Testis (tissue), 3 donors: ENCODE data around the gene XXYLT1. TPM values are rescaled to one million over a fixed set of nuclear protein-coding genes. Genes with fewer than 3 reads are reported as not detected.

Experiments used
- DNase-seq: peaks from one replicate; pipeline ENCODE4 v3.0.0-alpha.2; 2019
- H3K27ac ChIP-seq, 2 donors: fragments of 200-600 bp; sonication (generic); one replicate each; pipeline ENCODE4 v1.5.1; 2019
- H3K27me3 ChIP-seq: fragments of 200-600 bp; sonication (generic); one replicate; pipeline ENCODE4 v1.5.1; 2019
- H3K36me3 ChIP-seq: fragments of 200-600 bp; sonication (generic); one replicate; pipeline ENCODE4 v1.5.1; 2017; ENCODE audit warnings: low read depth; ENCODE audit errors: missing control alignments
- H3K4me1 ChIP-seq: fragments of 200-600 bp; sonication (generic); one replicate; pipeline ENCODE4 v1.5.1; 2019
- H3K4me3 ChIP-seq, 2 donors: fragments of 200-600 bp; sonication (generic); one replicate each; pipeline ENCODE4 v1.5.1; 2017 to 2019
- H3K9me3 ChIP-seq: fragments of 200-600 bp; sonication (generic); one replicate; pipeline ENCODE4 v1.5.1; 2017
- CTCF ChIP-seq, 3 experiments: fragments of 450-650 bp in 2 of 3; fragments of 200-600 bp in 1 of 3; sonication (generic) in 1 of 3; IDR thresholded peaks; one replicate each; pipeline ENCODE4 v1.5.1; 2016 to 2019; ENCODE audit warnings: antibody characterized with exemption in 3 of 3, mild to moderate bottlenecking in 2 of 3, moderate library complexity in 1 of 3
- POLR2A ChIP-seq: fragments of 450-650 bp; IDR thresholded peaks from one replicate; pipeline ENCODE4 v1.6.1; 2017; ENCODE audit warnings: antibody characterized with exemption, mild to moderate bottlenecking, moderate library complexity
- WGBS, 2 donors: methylation state at CpG; one replicate each; pipeline ENCODE4 v1.1.5; 2018; 5-methylcytosine and 5-hydroxymethylcytosine counted together
- intact Hi-C: fragments of 100-400 bp; cut with DNase I; formaldehyde crosslinking; loops from one replicate; pipeline ENCODE4 v1.15.1; 2023; ENCODE audit warnings: low total_unique reads
- polyA plus RNA-seq: library from polyadenylated mRNA; stranded (reverse); fragments of 350-450 nt; fragmentation: Illumina TruSeq; extraction: RNeasy Lipid Tissue Mini Kit (QIAGEN cat#74804); gene quantifications from one replicate; pipeline ENCODE4 v1.2.3, GENCODE V29; 2014; ENCODE audit warnings: low read depth, low replicate concordance; ENCODE audit not compliant: insufficient read depth
- total RNA-seq, 2 donors: library from RNA; depleted of rRNA; stranded (reverse); fragments of >200 nt; gene quantifications; one replicate each; pipeline ENCODE4 v1.2.3, GENCODE V29; 2016

Gene XXYLT1
- total and polyA plus RNA-seq, 3 donors from 2014 or later: 7.2 to 12.5 (median 11.1) TPM

- Histone ChIP-seq H3K9me3 (no peaks in the 10 kb centered on the region), H3K27ac (no peak overlapping the region), H3K4me3 (no peak overlapping the region), H3K27me3 (no peaks in the 10 kb centered on the region), H3K4me1 (no peaks in the 10 kb centered on the region), H3K36me3 (no peaks in the 10 kb centered on the region)
- no peak for DNase-seq
- TF ChIP-seq POLR2A (no peak), CTCF (IDR thresholded peaks at IDR 0.05) (no peak)
- 75 to 80% methylated on average over 8 of the region's 8 CpGs for WGBS, 2 donors
- intact Hi-C loops: no loop called here
These were observed 206.5 kb downstream of the XXYLT1 start for GRCh38 chr3:195064300-195064931.

- Histone ChIP-seq H3K27me3 (no peaks in the 10 kb centered on the region), H3K4me1 (no peaks in the 10 kb centered on the region), H3K36me3 (no peaks in the 10 kb centered on the region), H3K4me3 (no peak overlapping the region), H3K9me3 (no peaks in the 10 kb centered on the region), H3K27ac (no peak overlapping the region)
- TF ChIP-seq POLR2A (no peak), CTCF (IDR thresholded peaks at IDR 0.05) (no peak)
- intact Hi-C loops: no loop called here
- WGBS, 2 donors: 93 to 94% methylated on average over 9 of the region's 9 CpGs
- no peak for DNase-seq
These were observed 207.3 kb downstream of the XXYLT1 start for GRCh38 chr3:195063581-195064193.

- intact Hi-C loops: no loop called here
- Histone ChIP-seq H3K27me3 (no peaks in the 10 kb centered on the region), H3K4me1 (no peaks in the 10 kb centered on the region), H3K4me3 (no peak overlapping the region), H3K36me3 (no peaks in the 10 kb centered on the region), H3K9me3 (no peaks in the 10 kb centered on the region), H3K27ac (no peak overlapping the region)
- TF ChIP-seq POLR2A (no peak), CTCF (IDR thresholded peaks at IDR 0.05) (no peak)
- WGBS, 2 donors: 86 to 91% methylated on average over 14 to 20 of the region's 20 CpGs
- no peak for DNase-seq
These were observed 208.0 kb downstream of the XXYLT1 start for GRCh38 chr3:195062866-195063540.

- no peak for TF ChIP-seq CTCF (IDR thresholded peaks at IDR 0.05)
- TF ChIP-seq POLR2A: no peak
- Histone ChIP-seq H3K27ac (no peak overlapping the region), H3K4me1 (no peaks in the 10 kb centered on the region), H3K36me3 (no peaks in the 10 kb centered on the region), H3K4me3 (no peak overlapping the region), H3K9me3 (no peaks in the 10 kb centered on the region), H3K27me3 (no peaks in the 10 kb centered on the region)
- DNase-seq: no peak
- intact Hi-C loops: no loop called here
- 87 to 89% methylated on average over 32 to 36 of the region's 36 CpGs for WGBS, 2 donors
These were observed 209.0 kb downstream of the XXYLT1 start for GRCh38 chr3:195061756-195062655.
